Tibial nerve (tissue), 4 donors: Measurements from ENCODE around the gene TUBB3. TPM values are rescaled to one million over a fixed set of nuclear protein-coding genes. Genes with fewer than 3 reads are reported as not detected.

Experiments
- DNase-seq, 2 donors: peaks; one replicate each; pipeline ENCODE4 v3.0.0-alpha.2; 2019; ENCODE audit warnings: low spot score in 2 of 2
- H3K27ac ChIP-seq, 4 donors: fragments of 200-600 bp; sonication (generic) in 3 of 4; one replicate each; pipeline ENCODE4 v1.5.1; 2017 to 2019; ENCODE audit warnings: mild to moderate bottlenecking in 1 of 4
- H3K27me3 ChIP-seq, 2 donors: fragments of 200-600 bp; sonication (generic) in 1 of 2; one replicate each; pipeline versions ENCODE4 v1.5.1 to v1.6.0; 2017 to 2019
- H3K36me3 ChIP-seq, 3 donors: fragments of 200-600 bp; sonication (generic); one replicate each; pipeline ENCODE4 v1.5.1; 2018 to 2019
- H3K4me1 ChIP-seq, 4 donors: fragments of 200-600 bp; sonication (generic) in 3 of 4; one replicate each; pipeline ENCODE4 v1.5.1; 2017 to 2019
- H3K4me3 ChIP-seq, 4 donors: fragments of 200-600 bp; sonication (generic) in 3 of 4; one replicate each; pipeline ENCODE4 v1.5.1; 2017 to 2019; ENCODE audit warnings: mild to moderate bottlenecking in 1 of 4, moderate library complexity in 1 of 4
- H3K9me3 ChIP-seq, 4 donors: fragments of 200-600 bp; sonication (generic) in 3 of 4; one replicate each; pipeline ENCODE4 v1.5.1; 2017 to 2019
- EP300 ChIP-seq, 2 donors: sonication (generic); formaldehyde crosslinking; IDR thresholded peaks; one replicate each; pipeline ENCODE4 v1.6.1; 2017; ENCODE audit warnings: antibody characterized with exemption in 2 of 2, mild to moderate bottlenecking in 1 of 2
- POLR2A ChIP-seq, 2 donors: fragments of 450-650 bp; IDR thresholded peaks; one replicate each; pipeline ENCODE4 v1.6.1; 2017; ENCODE audit warnings: antibody characterized with exemption in 2 of 2, mild to moderate bottlenecking in 2 of 2, moderate library complexity in 2 of 2
- WGBS, 2 donors: methylation state at CpG; one replicate each; pipeline ENCODE4 v1.1.5; 2018; 5-methylcytosine and 5-hydroxymethylcytosine counted together
- total RNA-seq, 4 donors: library from RNA; depleted of rRNA; stranded (reverse); fragments of >200 nt; gene quantifications; one replicate each; pipeline ENCODE4 v1.1.0, GENCODE V29; 2016
- TF ChIP-seq, protein P1 (sequence below), 5 experiments: fragments of 200-600 bp in 3 of 5; fragments of 450-650 bp in 2 of 5; sonication (generic) in 3 of 5; IDR thresholded peaks; one replicate each; pipeline ENCODE4 v1.5.1; 2016 to 2019; ENCODE audit warnings: antibody characterized with exemption in 5 of 5, mild to moderate bottlenecking in 3 of 5, moderate library complexity in 2 of 5

The TUBB3 gene
- total RNA-seq, 4 donors from 2014 or later = 0.59 to 12.0 (median 3.5) TPM; not detected in 1

DNA sequence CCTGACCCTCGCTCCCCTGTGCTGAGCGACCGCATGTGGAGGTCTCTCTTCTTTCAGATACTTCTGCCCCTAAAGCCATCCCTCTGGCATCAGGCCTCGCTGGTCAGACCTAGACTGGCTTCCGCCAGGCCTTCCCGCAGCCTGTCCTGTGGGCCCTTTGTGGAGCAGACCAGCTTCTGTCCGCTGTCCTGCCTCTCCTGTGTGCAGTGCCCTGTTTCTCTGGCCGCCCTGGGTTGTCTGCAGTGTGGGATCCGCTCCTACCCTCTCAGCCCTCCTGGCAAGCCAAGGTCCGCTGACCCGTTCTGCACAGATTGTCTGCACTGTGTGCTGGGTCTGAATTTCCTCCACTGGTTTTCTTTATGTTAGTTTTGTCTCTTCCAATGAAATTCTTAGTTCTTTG is 25.9 kb upstream of the TUBB3 start:
- H3K9me3 ChIP-seq = no peaks in the 10 kb centered on the region
- 94 to 96% methylated on average over 11 of the region's 11 CpGs for WGBS, 2 donors
- no peaks in the 10 kb centered on the region for H3K27me3 ChIP-seq
- H3K36me3 ChIP-seq = peaks cover 5 to 91% (median 32%) of the 10 kb centered on the region in 3 donors
- no peak overlapping the region for H3K27ac ChIP-seq
- no peak for DNase-seq
- TF ChIP-seq POLR2A (IDR thresholded peaks at IDR 0.05) = no peak
- TF ChIP-seq, protein P1, sequence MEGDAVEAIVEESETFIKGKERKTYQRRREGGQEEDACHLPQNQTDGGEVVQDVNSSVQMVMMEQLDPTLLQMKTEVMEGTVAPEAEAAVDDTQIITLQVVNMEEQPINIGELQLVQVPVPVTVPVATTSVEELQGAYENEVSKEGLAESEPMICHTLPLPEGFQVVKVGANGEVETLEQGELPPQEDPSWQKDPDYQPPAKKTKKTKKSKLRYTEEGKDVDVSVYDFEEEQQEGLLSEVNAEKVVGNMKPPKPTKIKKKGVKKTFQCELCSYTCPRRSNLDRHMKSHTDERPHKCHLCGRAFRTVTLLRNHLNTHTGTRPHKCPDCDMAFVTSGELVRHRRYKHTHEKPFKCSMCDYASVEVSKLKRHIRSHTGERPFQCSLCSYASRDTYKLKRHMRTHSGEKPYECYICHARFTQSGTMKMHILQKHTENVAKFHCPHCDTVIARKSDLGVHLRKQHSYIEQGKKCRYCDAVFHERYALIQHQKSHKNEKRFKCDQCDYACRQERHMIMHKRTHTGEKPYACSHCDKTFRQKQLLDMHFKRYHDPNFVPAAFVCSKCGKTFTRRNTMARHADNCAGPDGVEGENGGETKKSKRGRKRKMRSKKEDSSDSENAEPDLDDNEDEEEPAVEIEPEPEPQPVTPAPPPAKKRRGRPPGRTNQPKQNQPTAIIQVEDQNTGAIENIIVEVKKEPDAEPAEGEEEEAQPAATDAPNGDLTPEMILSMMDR (IDR thresholded peaks at IDR 0.05) = no peak
- no peak for TF ChIP-seq EP300 (IDR thresholded peaks at IDR 0.05)
- no peak overlapping the region for H3K4me3 ChIP-seq
- no peaks in the 10 kb centered on the region for H3K4me1 ChIP-seq

DNA sequence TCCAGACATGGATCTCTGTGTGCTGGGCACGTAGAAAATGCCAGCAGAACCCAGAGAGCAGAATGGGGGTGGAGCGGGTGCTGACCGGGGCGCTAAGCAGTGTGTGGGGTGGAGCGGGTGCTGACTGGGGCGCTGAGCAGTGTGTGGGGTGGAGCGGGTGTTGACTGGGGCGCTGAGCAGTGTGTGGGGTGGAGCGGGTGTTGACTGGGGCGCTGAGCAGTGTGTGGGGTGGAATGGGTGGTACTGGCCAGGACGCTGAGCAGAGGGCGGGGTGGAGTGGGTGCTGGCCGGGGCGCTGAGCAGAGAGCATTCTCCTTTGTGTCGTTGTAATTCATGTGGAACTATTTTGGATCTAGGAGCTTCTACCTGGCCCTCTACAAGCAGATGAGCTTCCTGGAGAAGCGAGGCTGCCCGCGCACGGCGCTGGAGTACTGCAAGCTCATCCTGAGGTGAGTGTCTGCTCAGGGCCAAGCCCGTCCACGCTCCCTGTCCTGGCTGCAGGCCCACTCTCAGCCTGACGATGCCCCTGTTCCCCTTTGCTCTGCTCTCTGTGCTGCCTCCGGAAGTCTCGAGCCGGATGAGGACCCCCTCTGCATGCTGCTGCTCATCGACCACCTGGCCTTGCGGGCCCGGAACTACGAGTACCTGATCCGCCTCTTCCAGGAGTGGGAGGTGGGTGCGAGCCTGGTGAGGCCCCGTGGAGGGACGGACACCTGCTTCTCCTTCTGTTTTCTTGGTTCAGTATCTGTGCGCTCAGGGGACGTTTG is 24.8 kb upstream of the TUBB3 start:
- no peak for DNase-seq
- TF ChIP-seq POLR2A (IDR thresholded peaks at IDR 0.05) (no peak), EP300 (IDR thresholded peaks at IDR 0.05) (no peak)
- TF ChIP-seq, protein P1 (IDR thresholded peaks at IDR 0.05) = no peak
- no peaks in the 10 kb centered on the region for H3K9me3 ChIP-seq
- H3K36me3 ChIP-seq = peaks cover 5 to 89% (median 24%) of the 10 kb centered on the region in 3 donors
- no peaks in the 10 kb centered on the region for H3K27me3 ChIP-seq
- H3K4me1 ChIP-seq = no peaks in the 10 kb centered on the region
- H3K4me3 ChIP-seq = no peak overlapping the region
- peak overlapping the region in 1 of 4 donors; percentile 48 for H3K27ac ChIP-seq
- 82 to 88% methylated on average over 36 of the region's 36 CpGs for WGBS, 2 donors

DNA sequence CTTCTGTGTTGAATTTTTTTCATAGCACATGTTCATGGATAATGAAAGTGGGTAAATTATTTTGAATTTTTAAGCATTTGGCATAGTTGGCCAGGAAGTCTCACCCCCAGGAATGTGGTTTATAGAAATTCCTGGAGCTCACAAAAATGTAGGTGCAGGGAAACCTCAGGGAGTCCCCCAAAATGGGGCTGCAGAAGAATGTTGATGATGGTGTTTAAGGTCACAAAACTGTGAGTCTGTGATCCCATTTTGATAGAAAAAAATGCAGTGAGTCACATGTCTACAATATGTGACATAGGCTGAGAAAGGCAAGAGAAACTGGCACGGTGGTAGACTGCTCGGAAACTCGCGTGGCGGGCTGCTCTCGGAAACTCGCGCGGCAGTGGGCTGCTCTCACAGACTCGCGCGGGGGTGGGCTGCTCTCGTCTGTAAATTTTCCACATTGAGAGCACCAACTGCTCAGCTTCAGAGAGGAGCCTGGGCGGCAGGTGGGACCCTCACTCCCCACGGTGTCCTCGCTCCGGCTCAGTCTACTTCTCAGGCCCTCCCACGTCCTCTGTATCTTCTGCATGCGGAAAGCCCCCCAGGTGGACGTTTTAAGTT is 23.2 kb upstream of the TUBB3 start:
- Histone ChIP-seq H3K36me3 (peaks cover 5 to 89% (median 24%) of the 10 kb centered on the region in 3 donors), H3K4me1 (no peaks in the 10 kb centered on the region), H3K4me3 (no peak overlapping the region), H3K9me3 (no peaks in the 10 kb centered on the region), H3K27me3 (no peaks in the 10 kb centered on the region), H3K27ac (no peak overlapping the region)
- WGBS, 2 donors = 91 to 93% methylated on average over 20 of the region's 20 CpGs
- no peak for DNase-seq
- TF ChIP-seq EP300 (IDR thresholded peaks at IDR 0.05) (no peak), POLR2A (IDR thresholded peaks at IDR 0.05) (no peak)
- TF ChIP-seq, protein P1 (IDR thresholded peaks at IDR 0.05) = no peak

DNA sequence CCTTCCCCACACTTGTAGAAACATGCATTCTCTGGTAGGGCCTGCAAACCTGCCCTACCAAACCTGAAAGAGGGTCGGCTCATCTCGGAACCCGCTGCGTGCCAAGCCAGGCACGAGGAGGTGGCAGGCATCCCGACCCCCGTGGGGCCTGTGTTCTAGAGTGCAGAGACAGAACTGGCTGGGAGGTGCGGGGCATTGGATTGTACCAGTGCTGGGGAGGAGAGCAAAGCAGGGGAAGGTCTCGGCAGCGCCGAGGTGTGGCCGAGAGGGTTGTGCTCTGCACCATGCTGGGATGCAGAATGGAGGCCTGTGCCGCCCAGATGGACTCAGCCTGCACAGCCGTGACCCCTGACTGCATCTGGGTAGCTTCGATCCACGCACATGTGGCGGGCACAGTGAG is 22.3 kb upstream of the TUBB3 start:
- H3K27me3 ChIP-seq = no peaks in the 10 kb centered on the region
- H3K36me3 ChIP-seq = peaks cover 5 to 89% (median 20%) of the 10 kb centered on the region in 3 donors
- no peak overlapping the region for H3K27ac ChIP-seq
- TF ChIP-seq POLR2A (IDR thresholded peaks at IDR 0.05) = no peak
- TF ChIP-seq, protein P1 (IDR thresholded peaks at IDR 0.05) = no peak
- TF ChIP-seq EP300 (IDR thresholded peaks at IDR 0.05) = no peak
- no peak for DNase-seq
- H3K9me3 ChIP-seq = no peaks in the 10 kb centered on the region
- H3K4me1 ChIP-seq = no peaks in the 10 kb centered on the region
- WGBS, 2 donors = 87 to 90% methylated on average over 12 to 17 of the region's 17 CpGs
- no peak overlapping the region for H3K4me3 ChIP-seq

DNA sequence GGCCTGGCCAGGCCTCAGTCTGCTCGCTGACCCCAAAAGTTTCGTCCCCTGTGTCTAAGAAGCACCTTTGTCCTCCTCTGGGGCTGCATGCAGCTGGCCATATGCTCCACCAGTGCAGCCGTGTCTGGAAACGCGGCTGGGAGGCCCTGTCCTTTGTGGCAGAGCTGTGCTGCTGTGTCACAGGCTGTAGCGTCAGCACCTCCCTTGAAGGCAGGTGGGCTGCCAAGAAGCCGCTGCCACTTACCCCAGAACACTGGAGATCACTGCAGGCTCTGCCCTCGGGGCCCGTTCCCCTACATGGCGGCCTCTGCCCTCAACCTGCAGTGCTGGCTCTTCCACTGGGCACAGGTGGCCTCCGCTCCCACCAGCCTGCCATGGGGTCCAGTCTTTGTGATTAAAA is 20.2 kb upstream of the TUBB3 start:
- Histone ChIP-seq H3K27me3 (no peaks in the 10 kb centered on the region), H3K9me3 (no peaks in the 10 kb centered on the region), H3K36me3 (peaks cover 5 to 89% (median 29%) of the 10 kb centered on the region in 3 donors), H3K4me3 (no peak overlapping the region), H3K27ac (peak overlapping the region in 1 of 4 donors; percentile 18), H3K4me1 (no peaks in the 10 kb centered on the region)
- TF ChIP-seq POLR2A (IDR thresholded peaks at IDR 0.05) (no peak), EP300 (IDR thresholded peaks at IDR 0.05) (no peak)
- TF ChIP-seq, protein P1 (IDR thresholded peaks at IDR 0.05) = no peak
- WGBS, 2 donors = 58 to 83% methylated on average over 10 to 11 of the region's 11 CpGs
- DNase-seq = no peak
